Subcutaneous adipose tissue (tissue), 4 donors: ENCODE results near the gene PSMD14. TPM values are rescaled to one million over a fixed set of nuclear protein-coding genes. Genes with fewer than 3 reads are reported as not detected.

ENCODE experiments used
- total RNA-seq, 4 donors: library from RNA; depleted of rRNA; stranded (reverse); fragments of >200 nt; gene quantifications; one replicate each; pipeline ENCODE4 v1.1.0, GENCODE V29; 2016
- TF ChIP-seq, protein P1 (sequence below): fragments of 450-650 bp; IDR thresholded peaks from one replicate; pipeline ENCODE4 v1.5.1; 2016; ENCODE audit warnings: low read depth, mild to moderate bottlenecking, control low read depth, antibody characterized with exemption, moderate library complexity

The PSMD14 gene
- total RNA-seq, 4 donors from 2014 or later = 29.9 to 73.5 (median 43.1) TPM

DNA sequence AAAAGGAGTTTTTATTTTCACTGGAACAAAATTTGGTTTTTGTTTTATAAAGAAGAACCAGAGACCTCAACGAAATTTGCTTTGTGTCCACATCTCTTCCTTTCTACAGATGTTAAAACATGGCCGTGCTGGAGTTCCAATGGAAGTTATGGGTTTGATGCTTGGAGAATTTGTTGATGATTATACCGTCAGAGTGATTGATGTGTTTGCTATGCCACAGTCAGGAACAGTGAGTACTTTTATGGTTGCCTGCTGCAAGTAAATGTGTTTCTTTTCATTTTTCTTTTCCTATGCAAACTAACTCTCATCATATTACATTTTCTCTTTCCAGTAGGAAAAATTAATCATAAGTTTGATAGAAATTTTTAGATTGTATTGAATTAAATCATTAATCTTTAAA, 59.5 kb downstream of the PSMD14 start:
- TF ChIP-seq, protein P1, sequence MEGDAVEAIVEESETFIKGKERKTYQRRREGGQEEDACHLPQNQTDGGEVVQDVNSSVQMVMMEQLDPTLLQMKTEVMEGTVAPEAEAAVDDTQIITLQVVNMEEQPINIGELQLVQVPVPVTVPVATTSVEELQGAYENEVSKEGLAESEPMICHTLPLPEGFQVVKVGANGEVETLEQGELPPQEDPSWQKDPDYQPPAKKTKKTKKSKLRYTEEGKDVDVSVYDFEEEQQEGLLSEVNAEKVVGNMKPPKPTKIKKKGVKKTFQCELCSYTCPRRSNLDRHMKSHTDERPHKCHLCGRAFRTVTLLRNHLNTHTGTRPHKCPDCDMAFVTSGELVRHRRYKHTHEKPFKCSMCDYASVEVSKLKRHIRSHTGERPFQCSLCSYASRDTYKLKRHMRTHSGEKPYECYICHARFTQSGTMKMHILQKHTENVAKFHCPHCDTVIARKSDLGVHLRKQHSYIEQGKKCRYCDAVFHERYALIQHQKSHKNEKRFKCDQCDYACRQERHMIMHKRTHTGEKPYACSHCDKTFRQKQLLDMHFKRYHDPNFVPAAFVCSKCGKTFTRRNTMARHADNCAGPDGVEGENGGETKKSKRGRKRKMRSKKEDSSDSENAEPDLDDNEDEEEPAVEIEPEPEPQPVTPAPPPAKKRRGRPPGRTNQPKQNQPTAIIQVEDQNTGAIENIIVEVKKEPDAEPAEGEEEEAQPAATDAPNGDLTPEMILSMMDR = no peak

DNA sequence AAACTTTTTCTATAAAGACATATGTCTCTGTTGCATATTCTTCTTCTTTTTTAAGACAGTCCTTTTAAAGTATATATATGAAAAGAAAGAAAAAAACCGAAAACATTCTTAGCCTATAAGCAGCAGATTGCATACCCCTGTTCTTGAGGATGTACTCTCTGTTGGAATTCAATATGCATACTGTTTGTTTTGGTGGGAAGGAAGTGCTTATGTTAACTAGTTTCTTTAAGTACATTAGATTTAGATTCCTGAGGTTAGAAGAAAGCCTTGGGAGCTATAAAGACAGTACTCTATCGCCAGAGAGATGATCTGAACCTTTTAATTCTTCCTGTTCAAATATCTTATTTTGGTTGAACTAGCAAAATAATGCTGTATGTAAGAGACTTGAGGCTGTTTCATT, 61.1 kb downstream of the PSMD14 start:
- TF ChIP-seq, protein P1 = no peak

GRCh38 chr2:161370981-161371380, 62.8 kb downstream of the PSMD14 start:
- TF ChIP-seq, protein P1 = no peak

DNA sequence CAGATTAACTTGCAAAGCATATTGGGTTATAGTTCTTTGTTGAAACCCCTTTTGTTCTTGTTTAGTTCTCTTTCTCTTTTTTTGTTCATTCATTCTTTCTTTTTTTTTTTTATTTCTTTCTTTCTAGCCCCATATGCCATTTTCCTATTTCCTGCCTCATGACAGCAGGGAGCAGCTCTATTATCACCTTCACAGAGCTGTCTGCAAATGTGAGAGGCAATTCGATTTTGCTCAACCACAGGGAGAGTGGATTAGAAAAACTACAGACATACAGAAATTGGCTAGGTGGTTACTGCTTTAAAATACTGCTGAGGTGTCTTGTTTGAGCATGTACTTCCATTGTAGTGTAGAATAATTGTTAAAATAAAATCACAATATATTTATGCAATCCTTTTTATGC, 63.6 kb downstream of the PSMD14 start:
- TF ChIP-seq, protein P1 = no peak

DNA sequence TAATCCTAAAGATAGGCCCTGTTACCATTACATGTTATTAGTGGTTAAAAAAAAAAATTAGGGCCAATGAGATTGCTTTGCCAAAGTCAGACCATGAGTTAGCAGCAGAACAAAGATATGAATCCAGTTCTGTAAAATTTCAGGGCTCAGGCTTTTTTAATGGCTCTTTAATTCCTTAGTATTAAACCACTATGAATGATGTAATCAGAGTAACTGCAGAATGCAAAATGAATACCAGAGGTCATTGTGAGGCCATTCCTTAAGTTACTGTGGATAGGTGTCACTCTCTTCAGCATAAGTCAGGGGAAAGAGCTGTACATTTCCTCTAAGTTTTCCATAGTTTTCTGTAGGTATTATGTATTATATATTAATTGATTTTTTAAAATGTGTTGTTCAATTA, 65.7 kb downstream of the PSMD14 start:
- TF ChIP-seq, protein P1 = no peak

GRCh38 chr2:161374446-161374845, 66.2 kb downstream of the PSMD14 start:
- TF ChIP-seq, protein P1 = no peak

- TF ChIP-seq, protein P1 = no peak
Observed at GRCh38 chr2:161379740-161380139, 71.5 kb downstream of the PSMD14 start.
